Measurements from ENCODE around the gene ABCA12.

ABCA12 gene

GRCh38 chr2:214904634-214905033 is 233.8 kb downstream of the ABCA12 start:
- Histone ChIP-seq H3K27ac (ENCODE audit: low read depth, low read length) (no peak overlapping the region), H3K4me1 (ENCODE audit: control insufficient read depth, low read length) (no peaks in the 10 kb centered on the region), H3K27me3 (ENCODE audit: control insufficient read depth, low read length) (no peaks in the 10 kb centered on the region), H3K4me3 (ENCODE audit: low read length) (no peak overlapping the region), H3K4me2 (ENCODE audit: low read length) (no peak overlapping the region), H4K20me1 (ENCODE audit: control insufficient read depth, insufficient read depth, low read depth, low read length) (no peaks in the 10 kb centered on the region), H3K79me2 (ENCODE audit: control insufficient read depth, low read length) (no peaks in the 10 kb centered on the region), H3K9me3 (ENCODE audit: control insufficient read depth, insufficient read depth, low read length) (no peaks in the 10 kb centered on the region), H3K9me2 (replicated peaks; ENCODE audit: control insufficient read depth, low read length) (no peaks in the 10 kb centered on the region), H3K36me3 (ENCODE audit: control insufficient read depth, low read length) (no peaks in the 10 kb centered on the region), H3F3A (ENCODE audit: control insufficient read depth, insufficient read depth) (no peaks in the 10 kb centered on the region)
- TF ChIP-seq CTCF (IDR thresholded peaks at IDR 0.05; ENCODE audit: low read depth, low read length, poor library complexity, severe bottlenecking), result no peak
- TF ChIP-seq EZH2phosphoT487 (IDR thresholded peaks at IDR 0.05; ENCODE audit: borderline replicate concordance, low read length), result no peak

GRCh38 chr2:214904176-214904575 is 234.2 kb downstream of the ABCA12 start:
- TF ChIP-seq EZH2phosphoT487 (IDR thresholded peaks at IDR 0.05; ENCODE audit: borderline replicate concordance, low read length) (no peak), CTCF (IDR thresholded peaks at IDR 0.05; ENCODE audit: low read depth, low read length, poor library complexity, severe bottlenecking) (no peak)
- Histone ChIP-seq H3K4me2 (ENCODE audit: low read length) (no peak overlapping the region), H3K79me2 (ENCODE audit: control insufficient read depth, low read length) (no peaks in the 10 kb centered on the region), H3K4me1 (ENCODE audit: control insufficient read depth, low read length) (no peaks in the 10 kb centered on the region), H3K9me3 (ENCODE audit: control insufficient read depth, insufficient read depth, low read length) (no peaks in the 10 kb centered on the region), H3K27me3 (ENCODE audit: control insufficient read depth, low read length) (no peaks in the 10 kb centered on the region), H3K4me3 (ENCODE audit: low read length) (no peak overlapping the region), H3K27ac (ENCODE audit: low read depth, low read length) (no peak overlapping the region), H4K20me1 (ENCODE audit: control insufficient read depth, insufficient read depth, low read depth, low read length) (no peaks in the 10 kb centered on the region), H3F3A (ENCODE audit: control insufficient read depth, insufficient read depth) (no peaks in the 10 kb centered on the region), H3K36me3 (ENCODE audit: control insufficient read depth, low read length) (no peaks in the 10 kb centered on the region), H3K9me2 (replicated peaks; ENCODE audit: control insufficient read depth, low read length) (no peaks in the 10 kb centered on the region)

GRCh38 chr2:214902286-214902685 is 236.1 kb downstream of the ABCA12 start:
- no peak overlapping the region for H3K4me2 ChIP-seq (ENCODE audit: low read length)
- H3K27ac ChIP-seq (ENCODE audit: low read depth, low read length), result no peak overlapping the region
- no peaks in the 10 kb centered on the region for H3K27me3 ChIP-seq (ENCODE audit: control insufficient read depth, low read length)

More at GRCh38 chr2:214902286-214902685, 236.1 kb downstream of the ABCA12 start:
- H3K79me2 ChIP-seq (ENCODE audit: control insufficient read depth, low read length), result no peaks in the 10 kb centered on the region
- H3K36me3 ChIP-seq (ENCODE audit: control insufficient read depth, low read length), result no peaks in the 10 kb centered on the region
- no peak for TF ChIP-seq EZH2phosphoT487 (IDR thresholded peaks at IDR 0.05; ENCODE audit: borderline replicate concordance, low read length)
- TF ChIP-seq CTCF (IDR thresholded peaks at IDR 0.05; ENCODE audit: low read depth, low read length, poor library complexity, severe bottlenecking), result no peak
- no peaks in the 10 kb centered on the region for H3K9me3 ChIP-seq (ENCODE audit: control insufficient read depth, insufficient read depth, low read length)
- H3K9me2 ChIP-seq (replicated peaks; ENCODE audit: control insufficient read depth, low read length), result no peaks in the 10 kb centered on the region
- H3K4me1 ChIP-seq (ENCODE audit: control insufficient read depth, low read length), result no peaks in the 10 kb centered on the region
- H3K4me3 ChIP-seq (ENCODE audit: low read length), result no peak overlapping the region
- H4K20me1 ChIP-seq (ENCODE audit: control insufficient read depth, insufficient read depth, low read depth, low read length), result no peaks in the 10 kb centered on the region
- no peaks in the 10 kb centered on the region for H3F3A ChIP-seq (ENCODE audit: control insufficient read depth, insufficient read depth)
